Lower leg skin (tissue), 4 donors: ENCODE data around the gene SEMA6B. TPM values are rescaled to one million over a fixed set of nuclear protein-coding genes. Genes with fewer than 3 reads are reported as not detected.

Experiments
- DNase-seq, 2 donors: peaks; one replicate each; pipeline ENCODE4 v3.0.0-alpha.2; 2019; ENCODE audit warnings: low spot score in 2 of 2
- H3K4me3 ChIP-seq: fragments of 200-600 bp; sonication (generic); 2 replicates; pipeline ENCODE4 v1.5.1; 2017; ENCODE audit warnings: mild to moderate bottlenecking, low read depth; ENCODE audit not compliant: poor library complexity, severe bottlenecking
- CTCF ChIP-seq, 3 donors: fragments of 450-650 bp; IDR thresholded peaks; one replicate each; pipeline ENCODE4 v1.5.1; 2016; ENCODE audit warnings: antibody characterized with exemption in 3 of 3, mild to moderate bottlenecking in 3 of 3, moderate library complexity in 2 of 3
- POLR2A ChIP-seq, 2 donors: fragments of 450-650 bp; IDR thresholded peaks; one replicate each; pipeline ENCODE4 v1.6.1; 2016 to 2017; ENCODE audit warnings: antibody characterized with exemption in 2 of 2, mild to moderate bottlenecking in 1 of 2, moderate library complexity in 1 of 2
- WGBS, 2 donors: methylation state at CpG; one replicate each; pipeline ENCODE4 v1.1.5; 2018; 5-methylcytosine and 5-hydroxymethylcytosine counted together
- intact Hi-C: fragments of 100-400 bp; cut with DNase I; formaldehyde crosslinking; loops from one replicate; pipeline ENCODE4 v1.15.0; 2023; ENCODE audit warnings: low total_unique reads
- total RNA-seq, 4 donors: library from RNA; depleted of rRNA; stranded (reverse); fragments of >200 nt; gene quantifications; one replicate each; pipeline ENCODE4 v1.1.0, GENCODE V29; 2016

The SEMA6B gene
- total RNA-seq, 4 donors from 2014 or later, result 3.3 to 6.0 (median 3.6) TPM

GRCh38 chr19:4602173-4602788 is 42.8 kb upstream of the SEMA6B start:
- intact Hi-C loops, result no loop called here
- TF ChIP-seq POLR2A (IDR thresholded peaks at IDR 0.05), result no peak
- TF ChIP-seq CTCF (IDR thresholded peaks at IDR 0.05), result no peak
- DNase-seq, result no peak
- no peak overlapping the region for H3K4me3 ChIP-seq
- WGBS, 2 donors, result 93 to 95% methylated on average over 5 of the region's 5 CpGs

DNA sequence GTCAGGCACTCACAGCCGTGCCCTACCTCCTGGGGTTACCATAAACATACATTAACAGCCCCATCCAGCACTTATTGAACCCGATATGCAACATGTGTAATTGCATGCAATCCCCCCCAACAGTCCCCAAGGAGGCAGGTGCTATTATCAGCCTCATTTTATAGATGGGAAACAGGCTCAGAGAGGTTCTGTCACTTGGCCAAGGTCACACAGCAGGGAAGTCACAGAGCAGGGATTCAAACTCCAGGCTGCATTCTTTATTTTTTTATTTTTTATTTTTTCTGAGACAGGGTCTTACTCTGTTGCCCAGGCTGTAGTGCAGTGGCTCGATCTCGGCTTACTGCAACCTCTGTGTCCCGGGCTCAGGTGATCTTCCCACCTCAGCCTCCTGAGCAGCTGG is 41.4 kb upstream of the SEMA6B start:
- H3K4me3 ChIP-seq, result no peak overlapping the region
- TF ChIP-seq CTCF (IDR thresholded peaks at IDR 0.05) (no peak), POLR2A (IDR thresholded peaks at IDR 0.05) (no peak)
- DNase-seq, result no peak
- intact Hi-C loops, result no loop called here
- whole genome bisulfite sequencing, 2 donors, result 70 to 71% methylated on average over 5 of the region's 5 CpGs

- H3K4me3 ChIP-seq, result no peak overlapping the region
- TF ChIP-seq CTCF (IDR thresholded peaks at IDR 0.05), result no peak
- no peak for TF ChIP-seq POLR2A (IDR thresholded peaks at IDR 0.05)
- WGBS, 2 donors, result 87 to 91% methylated on average over 10 of the region's 10 CpGs
- DNase-seq, result no peak
- intact Hi-C loops, result no loop called here
These were observed 40.6 kb upstream of the SEMA6B start for GRCh38 chr19:4600082-4600481.

DNA sequence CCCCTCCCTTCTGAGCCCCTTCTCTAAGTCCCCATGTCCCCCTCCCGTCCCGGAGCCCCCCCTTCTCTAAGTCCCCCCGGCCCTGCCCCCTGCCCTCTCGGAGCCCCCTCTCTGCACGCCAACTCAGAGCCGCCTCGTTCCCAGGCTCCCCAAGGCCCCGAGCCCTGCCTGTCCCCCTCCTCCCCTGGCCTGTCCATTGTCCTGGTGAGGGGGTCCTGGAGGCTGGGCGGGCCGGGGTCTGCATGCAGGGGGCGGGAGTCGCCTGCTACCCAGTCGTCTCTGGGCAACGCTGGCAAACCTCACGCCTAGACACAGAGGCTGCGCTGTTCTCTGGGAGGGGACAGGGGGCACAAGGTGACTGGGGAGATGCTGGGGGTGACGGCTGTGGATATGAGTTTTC is 39.2 kb upstream of the SEMA6B start:
- intact Hi-C loops, result no loop called here
- H3K4me3 ChIP-seq, result no peak overlapping the region
- no peak for DNase-seq
- 9 to 13% methylated on average over 15 to 17 of the region's 17 CpGs for WGBS, 2 donors
- no peak for TF ChIP-seq CTCF (IDR thresholded peaks at IDR 0.05)
- no peak for TF ChIP-seq POLR2A (IDR thresholded peaks at IDR 0.05)

- DNase-seq, result no peak
- 1 to 2% methylated on average over 25 to 31 of the region's 32 CpGs for WGBS, 2 donors
- intact Hi-C loops, result no loop called here
- TF ChIP-seq POLR2A (IDR thresholded peaks at IDR 0.05) (no peak), CTCF (IDR thresholded peaks at IDR 0.05) (no peak)
- no peak overlapping the region for H3K4me3 ChIP-seq
These were observed 38.6 kb upstream of the SEMA6B start for GRCh38 chr19:4597975-4598671.
